Measurements from ENCODE around the gene C1orf167. TPM values are rescaled to one million over a fixed set of nuclear protein-coding genes. Genes with fewer than 3 reads are reported as not detected.

The C1orf167 gene
- total and polyA plus RNA-seq, 2 of the 8 experiments (the other 6 are each of a cell fraction or from before 2014, with no cell fraction given): 0.70 to 1.3 TPM

DNA sequence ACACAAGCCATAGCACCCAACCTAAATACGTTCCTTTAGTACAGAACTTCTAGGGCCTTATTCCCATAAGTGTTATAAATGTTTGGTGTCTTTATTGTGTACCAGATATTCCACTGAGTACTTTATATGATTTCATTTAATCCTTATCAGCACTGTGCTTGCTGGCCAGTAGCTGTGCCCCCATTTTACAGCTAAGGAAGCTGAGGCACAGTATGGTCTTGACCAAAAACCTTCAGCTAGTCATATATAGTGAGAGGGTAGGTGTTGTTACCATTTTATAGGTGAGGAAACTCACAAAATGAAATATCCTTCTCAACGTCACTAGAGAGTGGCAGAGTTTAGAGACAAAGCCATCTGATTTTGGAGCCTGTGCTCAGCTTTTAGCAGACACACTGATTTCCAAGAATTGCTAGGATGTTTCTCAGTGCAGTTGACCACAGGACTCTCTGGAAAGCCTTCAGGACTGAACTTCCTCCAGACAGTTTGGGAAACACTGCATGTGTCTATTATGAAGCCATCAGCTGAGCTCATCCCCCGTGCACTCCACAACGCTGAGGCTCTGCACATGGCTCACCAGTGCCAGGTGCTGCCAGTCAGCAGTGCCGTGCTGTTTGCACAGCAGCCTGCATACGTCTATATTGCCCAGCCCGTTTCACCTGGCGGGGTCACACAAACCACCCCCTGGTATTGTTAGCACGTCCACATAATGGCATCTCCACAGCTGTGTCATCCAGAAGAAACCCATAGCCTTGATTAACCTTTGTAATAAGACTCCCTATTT, 70.1 kb downstream of the C1orf167 start (continued):
- TF ChIP-seq CTBP2 (IDR thresholded peaks at IDR 0.05; ENCODE audit: borderline replicate concordance, insufficient read depth, insufficient read length, low read length): no peak
- TF ChIP-seq POLR2AphosphoS5 (IDR thresholded peaks at IDR 0.05; ENCODE audit: low read depth, low read length): no peak; the same call in 1 of the 2 replicates
- TF ChIP-seq SRF (IDR thresholded peaks at IDR 0.05; ENCODE audit: low read depth, low read length): no peak
- no peak for TF ChIP-seq RXRA (IDR thresholded peaks at IDR 0.05; ENCODE audit: insufficient read depth, low read depth, low read length)
- TF ChIP-seq FOSL1 (IDR thresholded peaks at IDR 0.05; ENCODE audit: insufficient read depth, low read depth, low read length): no peak
- TF ChIP-seq TBP (IDR thresholded peaks at IDR 0.05; ENCODE audit: low read depth, low read length): no peak
